SK-N-MC (cell line): ENCODE data around the gene B9D1.

Experiments
- DNase-seq: peaks from one replicate; pipeline ENCODE4 v3.0.0-alpha.2; 2011; ENCODE audit warnings: low read depth, low spot score
- H3K27ac ChIP-seq: fragments of 200-600 bp; sonication (generic); 2 replicates; pipeline ENCODE4 v1.5.1; 2016; ENCODE audit warnings: mixed run types
- H3K36me3 ChIP-seq: fragments of 200-600 bp; sonication (generic); 2 replicates; pipeline ENCODE4 v1.6.1; 2017; ENCODE audit warnings: antibody characterized with exemption, low read length, mixed read lengths; ENCODE audit not compliant: insufficient read depth
- H3K4me3 ChIP-seq: fragments of 200-600 bp; sonication (generic); 2 replicates; pipeline ENCODE4 v1.5.1; 2016
- H3K9ac ChIP-seq: fragments of 200-600 bp; sonication (generic); 2 replicates; pipeline ENCODE4 v1.8.0; 2017; ENCODE audit warnings: mixed run types, mixed read lengths; ENCODE audit not compliant: insufficient read length
- H3K9me3 ChIP-seq: fragments of 200-600 bp; sonication (generic); 2 replicates; pipeline ENCODE4 v1.6.1; 2017; ENCODE audit warnings: low read depth, mild to moderate bottlenecking, antibody characterized with exemption, low read length, moderate library complexity, mixed read lengths
- EZH2 ChIP-seq: fragments of 200-600 bp; sonication (generic); IDR thresholded peaks from one replicate; pipeline ENCODE4 v1.6.1; 2017; ENCODE audit warnings: antibody characterized with exemption
- FOXP2 ChIP-seq: optimal IDR thresholded peaks from 2 replicates; pipeline ENCODE3; 2011; ENCODE audit warnings: mild to moderate bottlenecking, moderate library complexity; ENCODE audit not compliant: insufficient read depth; ENCODE audit errors: extremely low read length, control extremely low read depth
- POLR2AphosphoS5 ChIP-seq: IDR thresholded peaks from 2 replicates; pipeline ENCODE4 v1.6.1; 2012; ENCODE audit warnings: mild to moderate bottlenecking, low read depth, low read length, borderline replicate concordance

B9D1 gene

DNA sequence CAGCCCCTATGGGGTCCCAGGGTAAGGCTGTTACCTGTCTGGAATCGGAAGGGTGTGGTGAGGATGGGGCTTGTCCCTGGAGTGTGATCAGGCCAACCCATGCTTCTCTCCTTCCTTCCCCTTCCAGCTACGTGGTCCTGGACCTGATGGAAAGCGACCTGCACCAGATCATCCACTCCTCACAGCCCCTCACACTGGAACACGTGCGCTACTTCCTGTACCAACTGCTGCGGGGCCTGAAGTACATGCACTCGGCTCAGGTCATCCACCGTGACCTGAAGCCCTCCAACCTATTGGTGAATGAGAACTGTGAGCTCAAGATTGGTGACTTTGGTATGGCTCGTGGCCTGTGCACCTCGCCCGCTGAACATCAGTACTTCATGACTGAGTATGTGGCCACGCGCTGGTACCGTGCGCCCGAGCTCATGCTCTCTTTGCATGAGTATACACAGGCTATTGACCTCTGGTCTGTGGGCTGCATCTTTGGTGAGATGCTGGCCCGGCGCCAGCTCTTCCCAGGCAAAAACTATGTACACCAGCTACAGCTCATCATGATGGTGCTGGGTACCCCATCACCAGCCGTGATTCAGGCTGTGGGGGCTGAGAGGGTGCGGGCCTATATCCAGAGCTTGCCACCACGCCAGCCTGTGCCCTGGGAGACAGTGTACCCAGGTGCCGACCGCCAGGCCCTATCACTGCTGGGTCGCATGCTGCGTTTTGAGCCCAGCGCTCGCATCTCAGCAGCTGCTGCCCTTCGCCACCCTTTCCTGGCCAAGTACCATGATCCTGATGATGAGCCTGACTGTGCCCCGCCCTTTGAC is 18.2 kb upstream of the B9D1 start:
- 0 out of 2 replicates have a peak overlapping the region, but pooled peaks have one; percentile 14 for H3K27ac ChIP-seq
- H3K36me3 ChIP-seq = peaks cover 50% of the 10 kb centered on the region
- H3K9ac ChIP-seq = no peak overlapping the region
- TF ChIP-seq POLR2AphosphoS5 (no peak), FOXP2 (no peak), EZH2 (no peak)
- no peak for DNase-seq
- no peaks in the 10 kb centered on the region for H3K9me3 ChIP-seq
- H3K4me3 ChIP-seq = no peak overlapping the region

DNA sequence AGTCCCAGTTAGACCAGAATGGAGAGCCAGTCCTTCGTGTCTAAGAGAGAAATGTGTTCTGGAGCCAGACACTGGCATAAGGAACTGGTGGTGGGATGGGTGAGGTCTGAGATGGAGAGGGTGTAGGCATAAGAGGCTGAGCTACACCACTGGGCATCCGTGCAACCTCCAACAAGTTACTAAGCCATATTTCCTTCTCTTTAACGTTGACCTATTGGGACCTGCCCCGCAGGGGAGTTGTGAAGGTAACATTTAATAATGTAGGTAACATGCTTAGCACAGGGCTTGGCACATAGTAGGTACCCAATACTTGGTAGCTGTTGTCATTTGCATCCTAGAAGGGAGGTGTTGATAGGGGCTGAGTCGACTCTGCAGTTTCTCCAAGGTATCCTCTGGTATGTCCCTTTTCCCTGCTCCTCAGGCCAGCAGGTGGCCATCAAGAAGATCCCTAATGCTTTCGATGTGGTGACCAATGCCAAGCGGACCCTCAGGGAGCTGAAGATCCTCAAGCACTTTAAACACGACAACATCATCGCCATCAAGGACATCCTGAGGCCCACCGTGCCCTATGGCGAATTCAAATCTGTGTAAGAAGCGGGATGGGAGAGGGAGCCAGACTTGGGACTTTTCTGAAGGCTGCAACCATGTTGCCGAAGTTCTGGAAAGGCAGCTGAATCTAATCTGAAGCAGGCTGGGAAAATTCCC is 17.0 kb upstream of the B9D1 start:
- Histone ChIP-seq H3K27ac (0 out of 2 replicates have a peak overlapping the region, but pooled peaks have one; percentile 14), H3K9me3 (no peaks in the 10 kb centered on the region), H3K36me3 (peaks cover 40% of the 10 kb centered on the region), H3K4me3 (peak overlapping the region; percentile 95), H3K9ac (peak overlapping the region; percentile 85)
- TF ChIP-seq EZH2 = no peak
- no peak for TF ChIP-seq FOXP2
- no peak; the same call in 1 of the 2 replicates for TF ChIP-seq POLR2AphosphoS5
- DNase-seq = no peak

DNA sequence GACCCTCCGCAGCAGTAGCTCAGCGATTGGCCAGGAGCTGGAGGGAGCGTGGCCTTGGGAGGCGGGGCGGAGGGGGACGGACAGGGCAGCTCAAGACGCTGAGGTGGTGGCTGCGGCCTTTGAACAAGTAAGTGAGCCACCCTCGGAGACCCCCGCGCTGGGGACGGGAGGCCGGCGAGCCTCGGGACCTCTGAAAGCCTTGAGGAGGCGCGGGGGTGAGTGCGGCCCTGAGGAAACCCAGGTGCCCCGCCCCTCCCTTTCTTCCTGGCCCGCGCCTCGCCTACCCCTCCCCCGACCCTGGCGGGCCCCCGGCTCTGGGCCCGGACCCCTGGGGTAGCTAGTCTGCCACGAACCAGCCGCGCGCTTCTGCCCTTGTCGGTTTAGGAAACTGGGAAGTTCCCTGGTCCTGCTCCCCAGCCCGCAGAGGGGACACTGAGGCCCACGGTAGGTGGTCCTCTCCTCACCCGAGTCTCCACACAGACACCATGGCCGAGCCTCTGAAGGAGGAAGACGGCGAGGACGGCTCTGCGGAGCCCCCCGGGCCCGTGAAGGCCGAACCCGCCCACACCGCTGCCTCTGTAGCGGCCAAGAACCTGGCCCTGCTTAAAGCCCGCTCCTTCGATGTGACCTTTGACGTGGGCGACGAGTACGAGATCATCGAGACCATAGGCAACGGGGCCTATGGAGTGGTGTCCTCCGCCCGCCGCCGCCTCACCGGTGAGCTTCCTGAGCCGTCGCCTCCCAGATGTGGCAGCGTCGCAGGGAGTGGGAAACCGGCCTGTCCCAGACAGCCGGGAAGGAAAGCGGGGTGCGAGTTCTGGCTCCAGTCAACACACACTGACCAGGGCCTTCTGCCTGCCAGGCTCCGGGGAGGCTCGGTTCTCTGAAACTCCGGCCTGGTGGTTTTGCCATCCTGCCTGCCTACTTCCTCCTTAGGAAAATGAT is 16.2 kb upstream of the B9D1 start, which contains the start of gene MAPK7:
TSS of gene MAPK7 (plus strand) at position 83 of the 945 bp plus-strand sequence. CDS start at position 486, 403 bp downstream.
- no peak for DNase-seq
- Histone ChIP-seq H3K9me3 (no peaks in the 10 kb centered on the region), H3K27ac (peak within 1 kb of the TSS; percentile 92), H3K36me3 (peaks cover 32% of the 10 kb centered on the region), H3K4me3 (peak within 1 kb of the TSS; percentile 95), H3K9ac (peak within 1 kb of the TSS; percentile 85)
- TF ChIP-seq EZH2 = no peak

DNA sequence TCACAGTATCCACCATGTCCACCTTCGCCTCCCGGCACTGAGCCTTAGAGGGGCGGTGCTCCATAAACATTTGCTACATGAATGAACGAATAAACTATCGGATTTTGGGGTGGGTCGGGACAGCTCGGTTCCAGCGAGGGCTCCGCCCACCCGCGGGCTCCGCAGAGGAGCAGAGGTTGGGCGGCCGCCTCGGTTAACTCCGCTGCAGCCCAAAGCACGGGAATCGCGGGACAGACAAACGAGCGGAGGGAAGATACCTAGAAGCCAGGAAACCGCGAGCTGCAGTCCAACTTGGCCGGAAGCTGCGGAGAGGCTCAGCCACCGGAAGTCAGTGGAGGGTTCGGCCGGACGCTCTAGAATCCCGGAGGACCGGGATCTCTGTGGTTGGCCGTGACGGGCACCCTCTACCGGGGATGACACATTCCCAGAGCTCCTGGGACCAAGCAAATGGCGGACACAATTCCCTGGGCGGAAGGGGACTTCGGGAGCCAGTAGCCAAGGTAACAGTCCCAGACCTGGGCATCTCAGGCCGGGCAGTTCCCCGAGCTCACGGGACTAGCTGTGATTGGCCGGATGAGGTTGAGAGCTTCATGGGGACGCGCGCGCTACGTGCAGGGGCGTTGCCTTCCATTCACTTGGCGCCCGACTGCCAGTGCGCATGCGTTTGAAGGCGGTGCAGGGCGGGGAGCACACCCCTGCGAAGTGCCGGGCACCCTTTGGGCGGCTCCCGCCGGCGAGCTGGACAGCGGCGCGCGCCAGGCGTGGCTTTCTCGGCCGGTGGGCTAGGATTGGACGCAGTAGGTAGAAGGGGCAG is 15.3 kb upstream of the B9D1 start:
- Histone ChIP-seq H3K4me3 (peak overlapping the region; percentile 95), H3K9ac (peak overlapping the region; percentile 76), H3K27ac (peak overlapping the region; percentile 92), H3K9me3 (no peaks in the 10 kb centered on the region), H3K36me3 (peaks cover 26% of the 10 kb centered on the region; the same call in 1 of the 2 replicates)
- DNase-seq = peak; percentile 51
- peak; percentile 69 for TF ChIP-seq POLR2AphosphoS5
- TF ChIP-seq FOXP2 = no peak

DNA sequence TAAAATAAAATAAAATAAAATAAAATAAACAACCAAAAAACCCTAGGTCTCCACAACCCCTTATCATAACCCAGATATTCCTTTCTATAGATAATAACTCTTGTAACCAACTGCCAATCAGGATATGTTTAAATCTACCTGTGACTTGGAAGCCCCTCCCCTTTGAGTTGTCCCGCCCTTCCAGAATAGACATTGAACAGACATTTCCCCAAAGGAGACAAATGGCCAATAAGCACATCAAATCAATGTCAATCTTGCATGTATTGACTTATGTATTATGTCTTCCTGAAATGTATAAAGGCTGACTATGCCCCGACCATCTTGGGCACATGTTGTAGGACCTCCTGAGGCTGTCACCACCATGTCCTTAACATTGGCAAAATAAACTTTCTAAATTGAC is 14.3 kb upstream of the B9D1 start:
- TF ChIP-seq POLR2AphosphoS5 = no peak
- TF ChIP-seq FOXP2 = no peak
- TF ChIP-seq EZH2 = no peak
- peaks cover 22% of the 10 kb centered on the region; the same call in 1 of the 2 replicates for H3K36me3 ChIP-seq
- peak overlapping the region; percentile 95 for H3K4me3 ChIP-seq
- H3K9ac ChIP-seq = peak overlapping the region; percentile 76
- peak overlapping the region; percentile 92; the same call in 1 of the 2 replicates for H3K27ac ChIP-seq
- H3K9me3 ChIP-seq = no peaks in the 10 kb centered on the region
- no peak for DNase-seq

DNA sequence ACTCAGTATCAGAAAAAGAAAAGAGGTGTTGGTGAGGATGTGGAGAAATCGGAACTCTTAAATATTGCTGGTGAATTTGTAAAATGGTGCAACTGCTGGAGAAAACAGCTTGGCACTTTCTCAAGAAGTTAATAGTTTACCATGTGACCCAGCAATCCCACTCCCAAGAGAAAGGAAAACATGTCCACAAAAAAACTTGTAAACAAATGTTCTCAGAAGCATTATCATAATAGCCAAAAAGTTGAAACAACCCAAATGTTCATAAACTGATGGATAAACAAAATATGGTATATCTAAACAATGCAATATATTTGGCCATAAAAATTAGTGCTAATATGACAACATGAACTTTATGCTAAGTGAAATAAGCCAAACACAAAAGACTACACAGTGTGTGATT is 13.2 kb upstream of the B9D1 start:
- no peak overlapping the region for H3K27ac ChIP-seq
- peaks cover 14% of the 10 kb centered on the region; the same call in 1 of the 2 replicates for H3K36me3 ChIP-seq
- H3K9me3 ChIP-seq = no peaks in the 10 kb centered on the region
- no peak overlapping the region for H3K4me3 ChIP-seq
- TF ChIP-seq EZH2 = no peak
- no peak for DNase-seq
- no peak overlapping the region for H3K9ac ChIP-seq

DNA sequence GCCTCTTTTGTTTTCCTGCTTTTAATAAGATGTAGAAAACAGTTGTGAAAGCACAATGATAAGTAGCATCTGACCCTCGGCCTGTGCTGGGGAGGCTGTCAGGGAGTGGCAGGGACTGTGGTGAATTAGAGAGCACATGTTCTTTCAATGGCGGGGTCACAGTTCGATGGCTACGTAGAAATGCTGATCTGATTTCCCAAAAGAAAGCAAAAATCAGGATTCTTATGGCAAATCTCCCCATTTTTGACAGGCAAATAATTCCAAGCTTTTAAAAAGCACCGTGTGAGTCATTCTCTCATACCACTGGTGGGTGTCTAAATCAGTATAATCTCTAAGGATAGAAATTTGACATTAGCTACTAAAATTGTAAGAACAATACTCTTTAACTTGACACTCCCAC is 11.6 kb upstream of the B9D1 start:
- TF ChIP-seq EZH2 (no peak), FOXP2 (no peak), POLR2AphosphoS5 (no peak)
- DNase-seq = no peak
- Histone ChIP-seq H3K27ac (no peak overlapping the region), H3K9ac (no peak overlapping the region), H3K9me3 (no peaks in the 10 kb centered on the region), H3K36me3 (no peaks in the 10 kb centered on the region), H3K4me3 (no peak overlapping the region)
